ENCODE data around the gene LIPE. TPM values are rescaled to one million over a fixed set of nuclear protein-coding genes. Genes with fewer than 3 reads are reported as not detected.
"Not testable (repeated sequence)": the region's sequence is repeated elsewhere in the genome, so short reads cannot be mapped to it uniquely, and the experiment has no call there.

LIPE gene
- total RNA-seq, 1 experiment from 2014 or later = 2.1 TPM

DNA sequence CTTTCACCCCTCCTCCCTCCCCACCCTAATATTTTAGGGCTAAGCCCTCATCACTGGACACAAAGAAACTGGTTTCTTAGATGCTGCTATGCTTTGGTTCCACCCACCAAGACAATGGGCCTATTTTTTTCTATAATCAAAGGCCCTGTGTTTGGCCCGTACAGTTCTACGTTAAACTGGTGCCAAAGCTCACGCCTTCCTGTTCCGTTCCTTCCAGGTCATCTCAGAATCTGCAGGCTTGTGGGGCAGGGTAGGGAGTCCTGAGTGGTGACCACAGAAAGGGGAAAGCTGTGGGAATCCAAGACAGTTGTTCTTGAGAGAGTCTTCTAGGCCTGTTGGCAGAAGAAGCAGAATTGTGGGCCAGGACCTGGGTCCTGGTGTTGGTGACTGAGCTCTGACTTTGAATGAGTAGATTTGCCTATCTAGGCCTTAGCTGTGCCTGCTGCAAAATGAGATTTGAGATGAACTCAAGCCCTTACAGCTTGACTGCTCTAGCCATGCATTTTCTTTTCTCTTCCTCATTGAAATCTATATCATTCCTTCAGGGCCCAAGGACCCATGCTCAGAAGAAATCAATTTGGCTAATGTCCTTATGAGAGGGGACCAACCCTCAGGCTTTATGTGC, 34.6 kb upstream of the LIPE start:
- TF ChIP-seq EZH2phosphoT487 (IDR thresholded peaks at IDR 0.05; ENCODE audit: borderline replicate concordance, low read length) (no peak), EZH2 (IDR thresholded peaks at IDR 0.05; ENCODE audit: low read length, unreplicated experiment) (no peak)
- TF ChIP-seq, protein P1, sequence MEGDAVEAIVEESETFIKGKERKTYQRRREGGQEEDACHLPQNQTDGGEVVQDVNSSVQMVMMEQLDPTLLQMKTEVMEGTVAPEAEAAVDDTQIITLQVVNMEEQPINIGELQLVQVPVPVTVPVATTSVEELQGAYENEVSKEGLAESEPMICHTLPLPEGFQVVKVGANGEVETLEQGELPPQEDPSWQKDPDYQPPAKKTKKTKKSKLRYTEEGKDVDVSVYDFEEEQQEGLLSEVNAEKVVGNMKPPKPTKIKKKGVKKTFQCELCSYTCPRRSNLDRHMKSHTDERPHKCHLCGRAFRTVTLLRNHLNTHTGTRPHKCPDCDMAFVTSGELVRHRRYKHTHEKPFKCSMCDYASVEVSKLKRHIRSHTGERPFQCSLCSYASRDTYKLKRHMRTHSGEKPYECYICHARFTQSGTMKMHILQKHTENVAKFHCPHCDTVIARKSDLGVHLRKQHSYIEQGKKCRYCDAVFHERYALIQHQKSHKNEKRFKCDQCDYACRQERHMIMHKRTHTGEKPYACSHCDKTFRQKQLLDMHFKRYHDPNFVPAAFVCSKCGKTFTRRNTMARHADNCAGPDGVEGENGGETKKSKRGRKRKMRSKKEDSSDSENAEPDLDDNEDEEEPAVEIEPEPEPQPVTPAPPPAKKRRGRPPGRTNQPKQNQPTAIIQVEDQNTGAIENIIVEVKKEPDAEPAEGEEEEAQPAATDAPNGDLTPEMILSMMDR (conservative IDR thresholded peaks at IDR 0.05; ENCODE audit: low read depth, low read length) = no peak
- Histone ChIP-seq H3K27ac (ENCODE audit: low read length) (no peak overlapping the region), H3K36me3 (ENCODE audit: low read depth, low read length) (no peaks in the 10 kb centered on the region), H3K27me3 (ENCODE audit: low read length) (no peaks in the 10 kb centered on the region), H3F3A (ENCODE audit: low read length, unreplicated experiment) (no peaks in the 10 kb centered on the region), H3K9me2 (replicated peaks; ENCODE audit: low read length) (no peaks in the 10 kb centered on the region), H4K20me1 (ENCODE audit: low read length) (no peaks in the 10 kb centered on the region), H3K79me2 (ENCODE audit: low read length) (no peaks in the 10 kb centered on the region), H3K4me1 (ENCODE audit: insufficient read depth, low read length) (no peaks in the 10 kb centered on the region), H3K4me2 (ENCODE audit: low read length) (no peak overlapping the region), H3K9ac (ENCODE audit: low read length) (no peak overlapping the region), H2AFZ (ENCODE audit: low read length) (no peak overlapping the region), H3K9me3 (ENCODE audit: low read length) (no peaks in the 10 kb centered on the region), H3K4me3 (ENCODE audit: low read length) (no peak overlapping the region)
- intact Hi-C loops (cut with micrococcal nuclease) = no loop called here
- POLR2A ChIA-PET (ENCODE audit: unreplicated experiment) = no interaction called here
- DNase-seq (no peak), ATAC-seq (no peak)
- CTCF ChIA-PET = no interaction called here
- BruUV-seq (replicated peaks) = no TSS peak

- H3F3A ChIP-seq (ENCODE audit: low read length, unreplicated experiment) = not testable (repeated sequence)
Measured at GRCh38 chr19:42461231-42461630, 34.0 kb upstream of the LIPE start.

GRCh38 chr19:42459926-42460325, 32.7 kb upstream of the LIPE start:
- Histone ChIP-seq H3K27me3 (ENCODE audit: low read length) (no peaks in the 10 kb centered on the region), H3K9ac (ENCODE audit: low read length) (no peak overlapping the region), H3K4me2 (ENCODE audit: low read length) (no peak overlapping the region), H2AFZ (ENCODE audit: low read length) (no peak overlapping the region), H3K36me3 (ENCODE audit: low read depth, low read length) (no peaks in the 10 kb centered on the region), H3K9me2 (replicated peaks; ENCODE audit: low read length) (no peaks in the 10 kb centered on the region), H3K27ac (ENCODE audit: low read length) (no peak overlapping the region), H4K20me1 (ENCODE audit: low read length) (no peaks in the 10 kb centered on the region), H3K4me1 (ENCODE audit: insufficient read depth, low read length) (peaks cover 14% of the 10 kb centered on the region), H3K9me3 (ENCODE audit: low read length) (no peaks in the 10 kb centered on the region), H3K4me3 (ENCODE audit: low read length) (no peak overlapping the region), H3K79me2 (ENCODE audit: low read length) (no peaks in the 10 kb centered on the region), H3F3A (ENCODE audit: low read length, unreplicated experiment) (no peaks in the 10 kb centered on the region)
- no peak for TF ChIP-seq EZH2phosphoT487 (IDR thresholded peaks at IDR 0.05; ENCODE audit: borderline replicate concordance, low read length)
- TF ChIP-seq, protein P1 (conservative IDR thresholded peaks at IDR 0.05; ENCODE audit: low read depth, low read length) = no peak
- no peak for TF ChIP-seq EZH2 (IDR thresholded peaks at IDR 0.05; ENCODE audit: low read length, unreplicated experiment)
- intact Hi-C loops (cut with micrococcal nuclease) = no loop called here
- ATAC-seq (no peak), DNase-seq (no peak)
- ChIA-PET POLR2A (ENCODE audit: unreplicated experiment) (no interaction called here), CTCF (no interaction called here)
- BruUV-seq (replicated peaks) = no TSS peak

More at GRCh38 chr19:42461231-42461630, 34.0 kb upstream of the LIPE start:
- DNase-seq; POLR2A ChIA-PET (ENCODE audit: unreplicated experiment); CTCF ChIA-PET; ATAC-seq; H3K36me3 ChIP-seq (ENCODE audit: low read depth, low read length); H3K4me1 ChIP-seq (ENCODE audit: insufficient read depth, low read length); BruUV-seq (replicated peaks); H3K27me3 ChIP-seq (ENCODE audit: low read length); H3K27ac ChIP-seq (ENCODE audit: low read length); H3K79me2 ChIP-seq (ENCODE audit: low read length); H3K9me2 ChIP-seq (replicated peaks; ENCODE audit: low read length); H3K4me3 ChIP-seq (ENCODE audit: low read length); H2AFZ ChIP-seq (ENCODE audit: low read length); H4K20me1 ChIP-seq (ENCODE audit: low read length); H3K4me2 ChIP-seq (ENCODE audit: low read length); H3K9me3 ChIP-seq (ENCODE audit: low read length); intact Hi-C loops (cut with micrococcal nuclease); H3K9ac ChIP-seq (ENCODE audit: low read length): not testable (repeated sequence)

Measured in PC-3 (cell line).